ENCODE measurements around the gene GRAMD4.

DNA sequence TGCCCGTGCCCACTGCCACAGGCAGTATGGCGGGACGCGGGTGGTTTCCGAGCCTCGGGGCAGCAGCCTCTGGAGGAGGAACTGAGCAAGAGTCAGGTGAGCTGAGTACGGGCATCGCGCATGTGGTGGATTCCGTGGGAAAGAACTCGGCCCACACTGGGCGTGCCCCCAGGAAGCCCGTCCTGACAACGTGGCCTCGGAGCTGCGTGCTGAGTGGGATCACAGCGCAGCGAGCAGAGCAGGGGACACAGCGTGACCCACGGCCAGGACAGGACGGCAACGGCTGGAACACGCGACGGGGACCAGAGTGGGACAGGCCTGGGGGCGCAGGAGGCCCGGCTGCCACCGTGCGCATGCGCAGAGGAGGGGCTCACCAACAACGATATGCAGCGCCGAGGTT, 81.1 kb downstream of the GRAMD4 start:
- TF ChIP-seq, protein P1, sequence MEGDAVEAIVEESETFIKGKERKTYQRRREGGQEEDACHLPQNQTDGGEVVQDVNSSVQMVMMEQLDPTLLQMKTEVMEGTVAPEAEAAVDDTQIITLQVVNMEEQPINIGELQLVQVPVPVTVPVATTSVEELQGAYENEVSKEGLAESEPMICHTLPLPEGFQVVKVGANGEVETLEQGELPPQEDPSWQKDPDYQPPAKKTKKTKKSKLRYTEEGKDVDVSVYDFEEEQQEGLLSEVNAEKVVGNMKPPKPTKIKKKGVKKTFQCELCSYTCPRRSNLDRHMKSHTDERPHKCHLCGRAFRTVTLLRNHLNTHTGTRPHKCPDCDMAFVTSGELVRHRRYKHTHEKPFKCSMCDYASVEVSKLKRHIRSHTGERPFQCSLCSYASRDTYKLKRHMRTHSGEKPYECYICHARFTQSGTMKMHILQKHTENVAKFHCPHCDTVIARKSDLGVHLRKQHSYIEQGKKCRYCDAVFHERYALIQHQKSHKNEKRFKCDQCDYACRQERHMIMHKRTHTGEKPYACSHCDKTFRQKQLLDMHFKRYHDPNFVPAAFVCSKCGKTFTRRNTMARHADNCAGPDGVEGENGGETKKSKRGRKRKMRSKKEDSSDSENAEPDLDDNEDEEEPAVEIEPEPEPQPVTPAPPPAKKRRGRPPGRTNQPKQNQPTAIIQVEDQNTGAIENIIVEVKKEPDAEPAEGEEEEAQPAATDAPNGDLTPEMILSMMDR (IDR thresholded peaks at IDR 0.05; ENCODE audit: low read length): no peak
- TF ChIP-seq EZH2 (IDR thresholded peaks at IDR 0.05; ENCODE audit: borderline replicate concordance, low read length): no peak

Data from OCI-LY1 (cell line).